SK-N-SH treated with all-trans-retinoic acid at 6 μM for 48 hours (cell line): Measurements from ENCODE around the gene CHURC1.

Experiments
- ARNTL ChIP-seq: fragments of 450-650 bp; formaldehyde crosslinking; IDR thresholded peaks from 2 replicates; pipeline ENCODE4 v1.5.0; 2020; ENCODE audit warnings: low read depth, mild to moderate bottlenecking, moderate library complexity, borderline replicate concordance
- ESRRG ChIP-seq: fragments of 250-450 bp; sonication (Bioruptor Pico); IDR thresholded peaks from 2 replicates; pipeline ENCODE4 v1.6.1; 2021; ENCODE audit warnings: mild to moderate bottlenecking
- GLIS3 ChIP-seq: fragments of 250-450 bp; sonication (Bioruptor Pico); IDR thresholded peaks from 2 replicates; pipeline ENCODE4 v1.5.0; 2020; ENCODE audit warnings: mild to moderate bottlenecking, moderate library complexity
- OSR1 ChIP-seq: fragments of 250-450 bp; sonication (Bioruptor Pico); IDR thresholded peaks from 2 replicates; pipeline ENCODE4 v1.8.0; 2022; ENCODE audit warnings: moderate library complexity, mild to moderate bottlenecking, inconsistent platforms
- PATZ1 ChIP-seq: fragments of 250-450 bp; sonication (Bioruptor Pico); IDR thresholded peaks from 2 replicates; pipeline ENCODE4 v1.8.0; 2020; ENCODE audit warnings: mild to moderate bottlenecking, moderate library complexity, borderline replicate concordance
- PPARA ChIP-seq: fragments of 250-450 bp; sonication (Bioruptor Pico); IDR thresholded peaks from 2 replicates; pipeline ENCODE4 v1.5.0; 2020; ENCODE audit warnings: mild to moderate bottlenecking, borderline replicate concordance
- RARB ChIP-seq: fragments of 250-450 bp; sonication (Bioruptor Pico); IDR thresholded peaks from 2 replicates; pipeline ENCODE4 v1.8.0; 2021; ENCODE audit warnings: mild to moderate bottlenecking, moderate library complexity
- TCF4 ChIP-seq: fragments of 250-450 bp; sonication (Bioruptor Pico); IDR thresholded peaks from 2 replicates; pipeline ENCODE4 v1.8.0; 2021; ENCODE audit warnings: mild to moderate bottlenecking, moderate library complexity, borderline replicate concordance
- ZFP3 ChIP-seq: fragments of 250-450 bp; sonication (Bioruptor Pico); IDR thresholded peaks from 2 replicates; pipeline ENCODE4 v1.5.0; 2020; ENCODE audit warnings: mild to moderate bottlenecking, moderate library complexity
- ZFP30 ChIP-seq: fragments of 450-650 bp; formaldehyde crosslinking; IDR thresholded peaks from 2 replicates; pipeline ENCODE4 v1.5.0; 2022; ENCODE audit warnings: mild to moderate bottlenecking, moderate library complexity
- TF ChIP-seq, protein P1 (sequence below): fragments of 250-450 bp; sonication (Bioruptor Pico); IDR thresholded peaks from 2 replicates; pipeline ENCODE4 v1.5.0; 2020; ENCODE audit warnings: mild to moderate bottlenecking, moderate library complexity

DNA sequence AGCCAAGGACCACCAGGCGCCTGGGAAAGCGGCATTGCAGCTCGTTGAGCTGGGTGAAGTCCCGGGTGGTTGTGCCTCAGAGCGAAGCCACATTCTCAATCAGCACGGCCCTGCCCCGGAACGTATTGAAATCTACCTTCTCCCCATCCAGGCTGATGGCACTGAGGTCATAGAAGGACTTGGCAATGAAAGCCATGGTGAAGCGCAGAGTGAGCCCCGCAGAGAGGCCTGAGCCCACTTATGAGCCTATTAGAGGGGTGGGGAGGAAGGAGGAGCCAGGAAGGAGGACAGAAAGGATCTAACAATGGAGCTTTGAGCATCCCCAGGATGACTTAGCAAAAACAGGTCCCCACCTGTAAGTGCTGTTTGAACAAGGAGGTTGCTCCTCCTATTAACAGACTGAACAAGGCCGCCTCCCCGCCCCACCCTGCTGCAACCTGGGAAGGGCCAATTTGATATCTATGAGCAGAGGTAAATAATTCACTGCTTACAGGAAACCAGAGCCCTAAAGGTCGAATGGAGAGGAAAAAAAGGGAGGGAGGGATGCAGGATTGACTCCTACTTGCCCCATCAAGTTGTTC, 28.4 kb downstream of the CHURC1 start, which contains the start of gene GPX2:
- TF ChIP-seq OSR1 (CRISPR knock-in tag) (no peak), ARNTL (no peak), ESRRG (no peak), PATZ1 (no peak), ZFP3 (CRISPR knock-in tag) (no peak), ZFP30 (CRISPR knock-in tag) (no peak), RARB (CRISPR knock-in tag) (no peak), PPARA (CRISPR knock-in tag) (no peak), TCF4 (CRISPR knock-in tag) (no peak), GLIS3 (no peak)
- TF ChIP-seq, protein P1, sequence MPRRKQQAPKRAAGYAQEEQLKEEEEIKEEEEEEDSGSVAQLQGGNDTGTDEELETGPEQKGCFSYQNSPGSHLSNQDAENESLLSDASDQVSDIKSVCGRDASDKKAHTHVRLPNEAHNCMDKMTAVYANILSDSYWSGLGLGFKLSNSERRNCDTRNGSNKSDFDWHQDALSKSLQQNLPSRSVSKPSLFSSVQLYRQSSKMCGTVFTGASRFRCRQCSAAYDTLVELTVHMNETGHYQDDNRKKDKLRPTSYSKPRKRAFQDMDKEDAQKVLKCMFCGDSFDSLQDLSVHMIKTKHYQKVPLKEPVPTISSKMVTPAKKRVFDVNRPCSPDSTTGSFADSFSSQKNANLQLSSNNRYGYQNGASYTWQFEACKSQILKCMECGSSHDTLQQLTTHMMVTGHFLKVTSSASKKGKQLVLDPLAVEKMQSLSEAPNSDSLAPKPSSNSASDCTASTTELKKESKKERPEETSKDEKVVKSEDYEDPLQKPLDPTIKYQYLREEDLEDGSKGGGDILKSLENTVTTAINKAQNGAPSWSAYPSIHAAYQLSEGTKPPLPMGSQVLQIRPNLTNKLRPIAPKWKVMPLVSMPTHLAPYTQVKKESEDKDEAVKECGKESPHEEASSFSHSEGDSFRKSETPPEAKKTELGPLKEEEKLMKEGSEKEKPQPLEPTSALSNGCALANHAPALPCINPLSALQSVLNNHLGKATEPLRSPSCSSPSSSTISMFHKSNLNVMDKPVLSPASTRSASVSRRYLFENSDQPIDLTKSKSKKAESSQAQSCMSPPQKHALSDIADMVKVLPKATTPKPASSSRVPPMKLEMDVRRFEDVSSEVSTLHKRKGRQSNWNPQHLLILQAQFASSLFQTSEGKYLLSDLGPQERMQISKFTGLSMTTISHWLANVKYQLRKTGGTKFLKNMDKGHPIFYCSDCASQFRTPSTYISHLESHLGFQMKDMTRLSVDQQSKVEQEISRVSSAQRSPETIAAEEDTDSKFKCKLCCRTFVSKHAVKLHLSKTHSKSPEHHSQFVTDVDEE (CRISPR knock-in tag) = no peak
